Tibial nerve (tissue), 4 donors: ENCODE measurements around the gene ALKBH7. TPM values are rescaled to one million over a fixed set of nuclear protein-coding genes. Genes with fewer than 3 reads are reported as not detected.

Experiments used
- DNase-seq, 2 donors: peaks; one replicate each; pipeline ENCODE4 v3.0.0-alpha.2; 2019; ENCODE audit warnings: low spot score in 2 of 2
- H3K27ac ChIP-seq, 4 donors: fragments of 200-600 bp; sonication (generic) in 3 of 4; one replicate each; pipeline ENCODE4 v1.5.1; 2017 to 2019; ENCODE audit warnings: mild to moderate bottlenecking in 1 of 4
- H3K27me3 ChIP-seq, 2 donors: fragments of 200-600 bp; sonication (generic) in 1 of 2; one replicate each; pipeline versions ENCODE4 v1.5.1 to v1.6.0; 2017 to 2019
- H3K36me3 ChIP-seq, 3 donors: fragments of 200-600 bp; sonication (generic); one replicate each; pipeline ENCODE4 v1.5.1; 2018 to 2019
- H3K4me1 ChIP-seq, 4 donors: fragments of 200-600 bp; sonication (generic) in 3 of 4; one replicate each; pipeline ENCODE4 v1.5.1; 2017 to 2019
- H3K4me3 ChIP-seq, 4 donors: fragments of 200-600 bp; sonication (generic) in 3 of 4; one replicate each; pipeline ENCODE4 v1.5.1; 2017 to 2019; ENCODE audit warnings: mild to moderate bottlenecking in 1 of 4, moderate library complexity in 1 of 4
- H3K9me3 ChIP-seq, 4 donors: fragments of 200-600 bp; sonication (generic) in 3 of 4; one replicate each; pipeline ENCODE4 v1.5.1; 2017 to 2019
- EP300 ChIP-seq, 2 donors: sonication (generic); formaldehyde crosslinking; IDR thresholded peaks; one replicate each; pipeline ENCODE4 v1.6.1; 2017; ENCODE audit warnings: antibody characterized with exemption in 2 of 2, mild to moderate bottlenecking in 1 of 2
- POLR2A ChIP-seq, 2 donors: fragments of 450-650 bp; IDR thresholded peaks; one replicate each; pipeline ENCODE4 v1.6.1; 2017; ENCODE audit warnings: antibody characterized with exemption in 2 of 2, mild to moderate bottlenecking in 2 of 2, moderate library complexity in 2 of 2
- WGBS, 2 donors: methylation state at CpG; one replicate each; pipeline ENCODE4 v1.1.5; 2018; 5-methylcytosine and 5-hydroxymethylcytosine counted together
- total RNA-seq, 4 donors: library from RNA; depleted of rRNA; stranded (reverse); fragments of >200 nt; gene quantifications; one replicate each; pipeline ENCODE4 v1.1.0, GENCODE V29; 2016
- TF ChIP-seq, protein P1 (sequence below), 5 experiments: fragments of 200-600 bp in 3 of 5; fragments of 450-650 bp in 2 of 5; sonication (generic) in 3 of 5; IDR thresholded peaks; one replicate each; pipeline ENCODE4 v1.5.1; 2016 to 2019; ENCODE audit warnings: antibody characterized with exemption in 5 of 5, mild to moderate bottlenecking in 3 of 5, moderate library complexity in 2 of 5

ALKBH7 gene, protein sequence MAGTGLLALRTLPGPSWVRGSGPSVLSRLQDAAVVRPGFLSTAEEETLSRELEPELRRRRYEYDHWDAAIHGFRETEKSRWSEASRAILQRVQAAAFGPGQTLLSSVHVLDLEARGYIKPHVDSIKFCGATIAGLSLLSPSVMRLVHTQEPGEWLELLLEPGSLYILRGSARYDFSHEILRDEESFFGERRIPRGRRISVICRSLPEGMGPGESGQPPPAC
- 10 to 100 TPM; 54.0 to 77.6 (median 70.4) TPM for total RNA-seq

DNA sequence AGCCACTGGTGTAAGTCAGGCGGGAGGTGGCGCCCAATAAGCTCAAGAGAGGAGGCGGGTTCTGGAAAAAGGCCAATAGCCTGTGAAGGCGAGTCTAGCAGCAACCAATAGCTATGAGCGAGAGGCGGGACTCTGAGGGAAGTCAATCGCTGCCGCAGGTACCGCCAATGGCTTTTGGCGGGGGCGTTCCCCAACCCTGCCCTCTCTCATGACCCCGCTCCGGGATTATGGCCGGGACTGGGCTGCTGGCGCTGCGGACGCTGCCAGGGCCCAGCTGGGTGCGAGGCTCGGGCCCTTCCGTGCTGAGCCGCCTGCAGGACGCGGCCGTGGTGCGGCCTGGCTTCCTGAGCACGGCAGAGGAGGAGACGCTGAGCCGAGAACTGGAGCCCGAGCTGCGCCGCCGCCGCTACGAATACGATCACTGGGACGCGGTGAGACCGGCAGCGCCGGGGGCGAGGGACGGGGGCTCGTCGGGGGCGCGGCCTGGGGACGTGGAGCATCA lies at the start of gene ALKBH7:
Gene ALKBH7, plus strand, starts transcription at position 201 of the 502 bp plus-strand sequence. Its CDS starts 27 bp downstream, at position 228.
- TF ChIP-seq, protein P1, sequence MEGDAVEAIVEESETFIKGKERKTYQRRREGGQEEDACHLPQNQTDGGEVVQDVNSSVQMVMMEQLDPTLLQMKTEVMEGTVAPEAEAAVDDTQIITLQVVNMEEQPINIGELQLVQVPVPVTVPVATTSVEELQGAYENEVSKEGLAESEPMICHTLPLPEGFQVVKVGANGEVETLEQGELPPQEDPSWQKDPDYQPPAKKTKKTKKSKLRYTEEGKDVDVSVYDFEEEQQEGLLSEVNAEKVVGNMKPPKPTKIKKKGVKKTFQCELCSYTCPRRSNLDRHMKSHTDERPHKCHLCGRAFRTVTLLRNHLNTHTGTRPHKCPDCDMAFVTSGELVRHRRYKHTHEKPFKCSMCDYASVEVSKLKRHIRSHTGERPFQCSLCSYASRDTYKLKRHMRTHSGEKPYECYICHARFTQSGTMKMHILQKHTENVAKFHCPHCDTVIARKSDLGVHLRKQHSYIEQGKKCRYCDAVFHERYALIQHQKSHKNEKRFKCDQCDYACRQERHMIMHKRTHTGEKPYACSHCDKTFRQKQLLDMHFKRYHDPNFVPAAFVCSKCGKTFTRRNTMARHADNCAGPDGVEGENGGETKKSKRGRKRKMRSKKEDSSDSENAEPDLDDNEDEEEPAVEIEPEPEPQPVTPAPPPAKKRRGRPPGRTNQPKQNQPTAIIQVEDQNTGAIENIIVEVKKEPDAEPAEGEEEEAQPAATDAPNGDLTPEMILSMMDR (IDR thresholded peaks at IDR 0.05), result peak in 2 of 5 experiments; percentile 8 to 36
- TF ChIP-seq POLR2A (IDR thresholded peaks at IDR 0.05) (peak; percentile 22 to 68), EP300 (IDR thresholded peaks at IDR 0.05) (peak; percentile 41 to 86)
- DNase-seq, result peak; percentile 99 to 100
- no peaks in the 10 kb centered on the region for H3K9me3 ChIP-seq
- H3K36me3 ChIP-seq, result peaks cover 0 to 40% (median 3%) of the 10 kb centered on the region in 3 donors
- peaks cover 0 to 47% (median 15%) of the 10 kb centered on the region in 4 donors for H3K4me1 ChIP-seq
- 0 to 3% methylated on average over 10 to 19 of the region's 47 CpGs for WGBS, 2 donors
- H3K27me3 ChIP-seq, result no peaks in the 10 kb centered on the region
- peak within 1 kb of the TSS; percentile 98 to 99 (median 99) for H3K27ac ChIP-seq
- H3K4me3 ChIP-seq, result peak within 1 kb of the TSS; percentile 68 to 95 (median 92)

DNA sequence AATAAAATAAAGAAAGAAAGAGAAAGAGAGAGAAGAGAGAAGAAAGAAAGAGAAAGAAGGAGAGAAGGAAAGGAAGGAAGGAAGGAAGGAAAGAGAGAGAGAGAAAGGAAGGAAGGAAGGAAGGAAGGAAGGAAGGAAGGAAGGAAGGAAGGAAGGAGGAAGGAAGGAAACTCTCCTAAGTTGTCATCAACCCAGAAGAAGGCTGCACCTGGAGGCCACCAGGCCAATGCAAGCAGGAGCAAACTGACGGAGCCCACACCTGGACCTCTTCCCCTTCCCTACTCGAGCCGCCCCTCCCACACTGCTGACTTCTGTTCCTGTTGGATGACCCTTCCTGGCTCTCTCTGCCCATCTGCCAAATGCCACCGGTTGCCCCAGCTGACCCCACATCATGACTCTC lies 47.8 kb upstream of the ALKBH7 start:
- WGBS, 2 donors, result 56 to 61% methylated on average over 4 of the region's 4 CpGs
- Histone ChIP-seq H3K4me1 (no peaks in the 10 kb centered on the region), H3K9me3 (no peaks in the 10 kb centered on the region), H3K36me3 (no peaks in the 10 kb centered on the region), H3K27me3 (peaks cover 0 to 6% of the 10 kb centered on the region in 2 donors), H3K27ac (no peak overlapping the region), H3K4me3 (no peak overlapping the region)
- TF ChIP-seq EP300 (IDR thresholded peaks at IDR 0.05), result no peak
- no peak for TF ChIP-seq POLR2A (IDR thresholded peaks at IDR 0.05)
- TF ChIP-seq, protein P1 (IDR thresholded peaks at IDR 0.05), result no peak
- no peak for DNase-seq

DNA sequence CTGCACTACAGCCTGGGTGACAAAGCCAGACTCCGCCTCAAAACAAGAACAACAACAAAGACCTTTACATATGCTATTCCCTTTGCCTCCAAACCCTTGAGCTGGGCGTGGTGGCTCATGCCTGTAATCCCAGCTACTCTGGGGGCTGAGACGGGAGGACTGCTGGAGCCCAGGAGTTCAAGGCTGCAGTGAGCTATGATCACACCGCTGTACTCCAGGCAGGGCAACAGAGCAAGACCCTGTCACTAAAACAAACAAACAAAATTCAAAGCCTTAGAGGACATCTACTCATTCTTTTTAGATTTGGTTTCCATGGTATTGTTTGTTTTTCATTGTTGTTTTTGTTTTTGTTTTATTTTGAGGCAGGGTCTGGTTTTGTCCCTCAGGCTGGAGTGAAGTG lies 47.0 kb upstream of the ALKBH7 start:
- H3K27me3 ChIP-seq, result peaks cover 0 to 6% of the 10 kb centered on the region in 2 donors
- no peak overlapping the region for H3K4me3 ChIP-seq
- no peaks in the 10 kb centered on the region for H3K36me3 ChIP-seq
- DNase-seq, result no peak
- H3K27ac ChIP-seq, result no peak overlapping the region
- H3K4me1 ChIP-seq, result no peaks in the 10 kb centered on the region
- TF ChIP-seq POLR2A (IDR thresholded peaks at IDR 0.05) (no peak), EP300 (IDR thresholded peaks at IDR 0.05) (no peak)
- TF ChIP-seq, protein P1 (IDR thresholded peaks at IDR 0.05), result no peak
- no peaks in the 10 kb centered on the region for H3K9me3 ChIP-seq
- WGBS, 2 donors, result 71 to 81% methylated on average over 4 of the region's 4 CpGs

DNA sequence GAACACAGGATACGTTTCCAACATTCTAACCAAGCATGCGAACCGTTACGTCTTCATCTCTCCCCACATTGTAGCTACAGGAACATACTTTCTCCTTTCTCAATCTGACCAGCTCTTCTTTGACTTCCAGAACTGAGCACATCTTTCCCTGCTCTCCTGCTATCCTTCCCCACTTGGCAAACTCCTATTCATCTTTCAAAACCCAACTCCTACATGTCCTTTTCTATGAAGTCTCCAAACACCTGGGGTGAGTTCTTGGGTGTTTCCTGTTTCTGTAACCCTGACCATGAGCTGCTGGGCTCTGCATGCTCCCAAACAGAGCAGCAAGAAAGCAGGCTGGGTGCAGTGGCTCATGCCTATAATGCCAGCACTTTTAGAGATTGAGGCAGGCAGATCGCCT lies 45.8 kb upstream of the ALKBH7 start:
- Histone ChIP-seq H3K4me3 (no peak overlapping the region), H3K27ac (no peak overlapping the region), H3K9me3 (no peaks in the 10 kb centered on the region), H3K4me1 (no peaks in the 10 kb centered on the region), H3K27me3 (no peaks in the 10 kb centered on the region), H3K36me3 (no peaks in the 10 kb centered on the region)
- TF ChIP-seq, protein P1 (IDR thresholded peaks at IDR 0.05), result no peak
- TF ChIP-seq POLR2A (IDR thresholded peaks at IDR 0.05) (no peak), EP300 (IDR thresholded peaks at IDR 0.05) (no peak)
- no peak for DNase-seq
- WGBS, 2 donors, result 79 to 89% methylated on average over 5 of the region's 5 CpGs

DNA sequence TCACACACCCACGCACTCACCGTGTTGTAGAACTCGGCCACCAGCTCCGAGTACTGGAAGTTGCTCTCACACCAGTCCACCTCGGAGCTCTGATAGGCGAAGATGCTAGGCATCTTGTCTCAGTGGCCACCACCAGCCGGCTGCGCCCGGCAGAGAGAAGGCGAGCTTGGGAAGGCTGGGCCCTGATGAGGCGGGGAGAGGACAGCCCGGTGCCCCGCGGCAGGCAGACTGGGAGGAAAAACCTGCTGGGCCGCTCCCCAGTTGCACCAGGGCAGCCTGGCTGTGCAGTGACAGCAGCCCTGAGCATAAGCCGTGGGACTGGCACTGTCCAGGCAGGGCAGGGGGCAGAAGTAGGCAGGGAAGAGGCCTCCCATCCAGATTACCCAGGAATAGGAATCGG lies 39.2 kb upstream of the ALKBH7 start, which contains the start of gene ACER1:
Gene ACER1, minus strand, starts transcription at position 174 of the 400 bp plus-strand sequence. Its CDS starts 61 bp downstream, at position 113.
- WGBS, 2 donors, result 67 to 74% methylated on average over 17 of the region's 17 CpGs
- H3K36me3 ChIP-seq, result no peaks in the 10 kb centered on the region
- no peak within 1 kb of the TSS for H3K27ac ChIP-seq
- no peak for DNase-seq
- H3K4me3 ChIP-seq, result no peak within 1 kb of the TSS
- no peaks in the 10 kb centered on the region for H3K4me1 ChIP-seq
- no peaks in the 10 kb centered on the region for H3K27me3 ChIP-seq
- TF ChIP-seq, protein P1 (IDR thresholded peaks at IDR 0.05), result no peak
- TF ChIP-seq POLR2A (IDR thresholded peaks at IDR 0.05), result no peak
- no peak for TF ChIP-seq EP300 (IDR thresholded peaks at IDR 0.05)
- no peaks in the 10 kb centered on the region for H3K9me3 ChIP-seq
